Measurements from ENCODE around the gene ZRANB2. TPM values are rescaled to one million over a fixed set of nuclear protein-coding genes. Genes with fewer than 3 reads are reported as not detected.

Gene ZRANB2
- total RNA-seq, 1 donor from 2014 or later = 45.3 TPM

DNA sequence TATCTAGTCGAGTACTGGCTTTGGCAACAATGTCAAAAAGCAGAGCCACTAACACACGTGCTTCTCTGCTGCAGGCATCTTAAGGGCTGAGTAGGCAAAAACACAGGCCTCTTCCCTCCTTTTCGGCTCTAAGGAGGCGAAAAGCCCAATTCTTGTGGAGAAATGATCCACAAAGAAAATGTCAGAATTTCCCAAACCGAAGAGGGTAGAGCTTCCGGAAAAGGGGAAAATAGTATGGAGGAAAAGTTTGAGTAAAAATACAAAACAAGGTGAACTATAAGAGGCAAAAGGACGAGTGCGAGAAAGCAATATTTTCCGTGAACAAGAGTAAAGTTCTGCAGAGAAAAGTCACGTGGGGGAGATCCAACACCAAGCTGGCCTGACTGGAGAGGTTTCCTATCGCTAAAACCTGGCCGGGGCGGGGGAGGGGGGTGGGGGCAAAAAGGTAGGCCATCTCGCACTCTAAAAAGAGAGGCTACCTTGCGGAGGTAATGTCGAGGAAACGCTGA, 551 bp downstream of the ZRANB2 start:
- no peak for TF ChIP-seq CTCF (IDR thresholded peaks at IDR 0.05; ENCODE audit: insufficient read depth, low read length, poor library complexity, severe bottlenecking)
- no peak for DNase-seq (ENCODE audit: low read depth)
- Histone ChIP-seq H3K4me3 (ENCODE audit: low read depth, low read length) (peak overlapping the region; percentile 71), H3K36me3 (ENCODE audit: control insufficient read depth, insufficient read depth, low read length) (no peaks in the 10 kb centered on the region), H3K27me3 (ENCODE audit: control insufficient read depth, insufficient read depth, low read length) (no peaks in the 10 kb centered on the region)

GRCh38 chr1:71074681-71075080, 6.2 kb downstream of the ZRANB2 start:
- no peak for TF ChIP-seq CTCF (IDR thresholded peaks at IDR 0.05; ENCODE audit: insufficient read depth, low read length, poor library complexity, severe bottlenecking)
- peaks cover 2% of the 10 kb centered on the region for H3K36me3 ChIP-seq (ENCODE audit: control insufficient read depth, insufficient read depth, low read length)

DNA sequence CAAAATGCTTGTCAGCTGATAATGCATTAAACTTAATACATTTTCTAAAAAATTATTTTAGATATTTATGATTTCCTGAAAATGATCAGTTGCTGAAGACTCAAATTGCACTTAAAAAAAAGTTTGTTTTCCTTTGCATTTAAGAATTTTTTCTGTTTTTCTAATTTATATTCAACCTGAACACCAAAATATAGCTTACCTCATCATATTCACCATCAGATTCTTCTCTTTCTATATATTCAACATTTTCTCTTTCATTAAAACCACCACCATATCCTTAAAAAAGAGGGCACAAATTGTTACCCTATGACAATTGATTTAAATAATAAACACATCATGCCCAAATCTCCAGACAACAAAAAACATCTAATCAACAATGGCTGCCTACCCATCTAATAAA, 8.6 kb downstream of the ZRANB2 start:
- Histone ChIP-seq H3K4me3 (ENCODE audit: low read depth, low read length) (no peak overlapping the region), H3K36me3 (ENCODE audit: control insufficient read depth, insufficient read depth, low read length) (peaks cover 2% of the 10 kb centered on the region), H3K27me3 (ENCODE audit: control insufficient read depth, insufficient read depth, low read length) (no peaks in the 10 kb centered on the region)
- no peak for TF ChIP-seq CTCF (IDR thresholded peaks at IDR 0.05; ENCODE audit: insufficient read depth, low read length, poor library complexity, severe bottlenecking)
- DNase-seq (ENCODE audit: low read depth) = no peak

More at GRCh38 chr1:71074681-71075080, 6.2 kb downstream of the ZRANB2 start:
- Histone ChIP-seq H3K4me3 (ENCODE audit: low read depth, low read length) (no peak overlapping the region), H3K27me3 (ENCODE audit: control insufficient read depth, insufficient read depth, low read length) (no peaks in the 10 kb centered on the region)
- DNase-seq (ENCODE audit: low read depth) = no peak

- Histone ChIP-seq H3K4me3 (ENCODE audit: low read depth, low read length) (no peak overlapping the region), H3K36me3 (ENCODE audit: control insufficient read depth, insufficient read depth, low read length) (peaks cover 2% of the 10 kb centered on the region), H3K27me3 (ENCODE audit: control insufficient read depth, insufficient read depth, low read length) (no peaks in the 10 kb centered on the region)
- TF ChIP-seq CTCF (IDR thresholded peaks at IDR 0.05; ENCODE audit: insufficient read depth, low read length, poor library complexity, severe bottlenecking) = no peak
- no peak for DNase-seq (ENCODE audit: low read depth)
Observed at GRCh38 chr1:71071720-71072119, 9.1 kb downstream of the ZRANB2 start.

GRCh38 chr1:71068325-71069240, 12.3 kb downstream of the ZRANB2 start:
- Histone ChIP-seq H3K36me3 (ENCODE audit: control insufficient read depth, insufficient read depth, low read length) (peaks cover 2% of the 10 kb centered on the region), H3K4me3 (ENCODE audit: low read depth, low read length) (no peak overlapping the region), H3K27me3 (ENCODE audit: control insufficient read depth, insufficient read depth, low read length) (no peaks in the 10 kb centered on the region)
- no peak for DNase-seq (ENCODE audit: low read depth)
- TF ChIP-seq CTCF (IDR thresholded peaks at IDR 0.05; ENCODE audit: insufficient read depth, low read length, poor library complexity, severe bottlenecking) = no peak

All from kidney epithelial cell (primary cell).